ENCODE results near the gene MTF2.

MTF2 gene

DNA sequence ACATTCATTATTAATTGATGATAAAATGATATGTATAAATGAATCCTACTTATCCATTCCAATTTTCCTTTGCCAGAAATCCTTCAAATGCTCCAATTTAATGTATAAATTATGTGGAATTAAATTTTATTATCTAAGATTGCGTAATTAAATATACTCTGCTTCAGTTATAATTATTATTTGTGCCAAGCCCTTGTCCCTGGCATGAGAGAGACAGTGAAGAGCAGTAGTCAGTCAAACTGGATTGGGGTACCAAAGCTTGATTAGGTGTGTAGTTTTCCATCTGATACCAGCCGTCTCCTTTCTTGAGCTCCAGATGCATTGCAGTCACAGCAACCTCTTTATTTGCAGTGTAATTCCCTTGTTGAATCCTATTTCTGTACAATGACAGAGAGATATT, 22.4 kb upstream of the MTF2 start:
- in situ Hi-C loops (cut with HindIII; ENCODE audit: low sequenced_read_pairs): no loop called here
- TF ChIP-seq, protein P1, sequence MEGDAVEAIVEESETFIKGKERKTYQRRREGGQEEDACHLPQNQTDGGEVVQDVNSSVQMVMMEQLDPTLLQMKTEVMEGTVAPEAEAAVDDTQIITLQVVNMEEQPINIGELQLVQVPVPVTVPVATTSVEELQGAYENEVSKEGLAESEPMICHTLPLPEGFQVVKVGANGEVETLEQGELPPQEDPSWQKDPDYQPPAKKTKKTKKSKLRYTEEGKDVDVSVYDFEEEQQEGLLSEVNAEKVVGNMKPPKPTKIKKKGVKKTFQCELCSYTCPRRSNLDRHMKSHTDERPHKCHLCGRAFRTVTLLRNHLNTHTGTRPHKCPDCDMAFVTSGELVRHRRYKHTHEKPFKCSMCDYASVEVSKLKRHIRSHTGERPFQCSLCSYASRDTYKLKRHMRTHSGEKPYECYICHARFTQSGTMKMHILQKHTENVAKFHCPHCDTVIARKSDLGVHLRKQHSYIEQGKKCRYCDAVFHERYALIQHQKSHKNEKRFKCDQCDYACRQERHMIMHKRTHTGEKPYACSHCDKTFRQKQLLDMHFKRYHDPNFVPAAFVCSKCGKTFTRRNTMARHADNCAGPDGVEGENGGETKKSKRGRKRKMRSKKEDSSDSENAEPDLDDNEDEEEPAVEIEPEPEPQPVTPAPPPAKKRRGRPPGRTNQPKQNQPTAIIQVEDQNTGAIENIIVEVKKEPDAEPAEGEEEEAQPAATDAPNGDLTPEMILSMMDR (IDR thresholded peaks at IDR 0.05; ENCODE audit: low read depth, low read length): no peak
- H3K4me3 ChIP-seq (ENCODE audit: low read depth, low read length): no peak overlapping the region
- DNase-seq (ENCODE audit: low read depth, low spot score): no peak

DNA sequence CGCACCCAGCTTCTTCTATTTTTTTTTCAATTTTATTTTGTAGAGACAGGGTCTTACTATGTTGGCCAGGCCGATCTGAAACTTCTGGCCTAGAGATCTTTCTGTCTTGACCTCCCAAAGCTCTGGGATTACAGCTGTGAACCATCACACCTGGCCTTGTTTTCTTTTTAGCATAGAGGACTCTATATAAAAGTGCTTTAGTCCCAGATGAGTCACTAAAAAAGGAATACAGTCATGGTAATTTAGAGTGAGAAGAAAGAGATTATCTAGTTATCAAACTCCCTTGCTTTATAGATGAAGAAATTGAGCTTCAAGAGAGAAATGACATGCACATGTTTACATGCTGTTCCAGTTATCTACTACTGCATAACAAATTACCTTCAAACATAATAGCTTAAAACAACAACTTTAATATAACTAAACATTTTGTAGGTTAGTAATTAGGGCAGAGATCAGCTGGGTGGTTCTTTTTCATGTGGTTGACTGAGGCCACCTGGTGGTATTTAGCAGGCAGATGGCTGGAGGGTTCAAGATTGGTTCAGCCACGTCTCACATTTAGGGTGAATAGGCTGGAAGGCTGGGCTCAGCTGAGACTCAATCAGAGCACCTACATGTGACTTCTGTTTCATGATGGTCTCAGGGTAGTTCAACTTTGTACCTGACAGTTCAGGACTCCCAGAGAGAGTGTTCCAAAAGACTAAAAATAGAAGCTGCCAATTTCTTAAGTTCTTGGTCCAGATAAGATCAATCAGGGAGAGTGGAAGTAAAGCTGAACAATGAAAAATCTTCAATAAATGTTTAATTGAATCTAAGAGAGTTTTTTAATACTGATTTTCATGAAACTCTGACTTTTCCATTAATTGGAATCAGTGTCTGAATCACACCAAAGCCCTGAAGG, 16.9 kb upstream of the MTF2 start:
- in situ Hi-C loops (cut with HindIII; ENCODE audit: low sequenced_read_pairs): no loop called here
- TF ChIP-seq, protein P1 (IDR thresholded peaks at IDR 0.05; ENCODE audit: low read depth, low read length): peak; percentile 45
- H3K4me3 ChIP-seq (ENCODE audit: low read depth, low read length): no peak overlapping the region
- peak; percentile 24 for DNase-seq (ENCODE audit: low read depth, low spot score)

DNA sequence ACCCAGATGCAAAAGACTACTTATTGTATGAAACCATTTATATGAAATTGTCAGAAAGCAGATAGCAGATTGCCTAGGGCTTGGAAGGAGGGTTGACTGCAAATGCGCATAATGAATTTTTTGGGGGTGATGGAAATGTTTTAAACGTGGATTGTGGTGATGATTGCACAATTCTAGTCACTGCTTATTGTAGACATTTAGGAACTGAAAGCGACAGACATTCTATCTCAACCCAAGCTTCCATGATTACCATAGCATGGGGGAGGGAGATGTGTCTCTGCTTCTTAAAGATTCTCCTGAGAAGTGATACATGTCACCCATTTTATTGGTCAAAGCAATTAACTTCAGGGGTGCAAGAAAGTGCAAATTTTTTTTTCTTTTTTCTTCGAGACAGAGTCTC, 2.8 kb upstream of the MTF2 start:
- DNase-seq (ENCODE audit: low read depth, low spot score): no peak
- in situ Hi-C loops (cut with HindIII; ENCODE audit: low sequenced_read_pairs): no loop called here
- TF ChIP-seq, protein P1 (IDR thresholded peaks at IDR 0.05; ENCODE audit: low read depth, low read length): no peak
- H3K4me3 ChIP-seq (ENCODE audit: low read depth, low read length): no peak overlapping the region

DNA sequence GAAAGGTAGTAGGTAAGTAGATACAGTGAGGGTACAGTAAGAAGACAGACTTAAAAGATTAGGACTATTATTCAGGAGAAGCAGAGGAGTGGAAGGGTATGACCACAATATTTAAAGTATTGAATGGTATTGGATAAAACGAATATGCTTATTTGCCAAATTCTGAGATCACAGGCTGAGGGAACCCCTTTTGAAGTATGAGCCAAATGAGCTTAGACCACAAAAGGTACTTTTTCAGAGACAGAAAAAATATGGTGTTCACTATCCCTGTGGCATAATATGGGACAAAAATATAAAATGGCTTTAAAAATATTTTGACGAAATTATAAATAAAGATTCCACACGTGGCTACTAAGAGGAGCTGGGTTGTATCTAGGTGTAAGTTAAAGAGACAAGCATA, 880 bp upstream of the MTF2 start:
- DNase-seq (ENCODE audit: low read depth, low spot score): no peak
- in situ Hi-C loops (cut with HindIII; ENCODE audit: low sequenced_read_pairs): no loop called here
- TF ChIP-seq, protein P1 (IDR thresholded peaks at IDR 0.05; ENCODE audit: low read depth, low read length): no peak
- peak overlapping the region; percentile 97 for H3K4me3 ChIP-seq (ENCODE audit: low read depth, low read length)

DNA sequence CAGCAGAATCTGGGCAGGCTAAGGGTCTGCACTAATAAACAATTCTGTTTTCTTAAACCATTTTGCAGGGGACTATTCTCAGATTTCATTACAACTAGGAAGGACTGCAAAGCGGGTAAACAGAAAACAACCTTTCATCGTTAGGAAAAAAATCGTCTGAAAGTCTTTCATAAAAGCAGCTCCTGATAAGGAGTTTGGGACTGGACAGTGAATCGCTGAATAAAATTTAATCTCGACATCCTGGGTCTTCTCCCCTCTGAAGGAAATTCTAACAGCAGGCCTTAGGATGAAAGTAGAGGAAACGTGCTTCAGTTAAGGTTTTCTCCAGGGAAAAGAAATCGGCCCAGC, 471 bp upstream of the MTF2 start:
- TF ChIP-seq, protein P1 (IDR thresholded peaks at IDR 0.05; ENCODE audit: low read depth, low read length): no peak
- H3K4me3 ChIP-seq (ENCODE audit: low read depth, low read length): peak overlapping the region; percentile 97
- in situ Hi-C loops (cut with HindIII; ENCODE audit: low sequenced_read_pairs): no loop called here

DNA sequence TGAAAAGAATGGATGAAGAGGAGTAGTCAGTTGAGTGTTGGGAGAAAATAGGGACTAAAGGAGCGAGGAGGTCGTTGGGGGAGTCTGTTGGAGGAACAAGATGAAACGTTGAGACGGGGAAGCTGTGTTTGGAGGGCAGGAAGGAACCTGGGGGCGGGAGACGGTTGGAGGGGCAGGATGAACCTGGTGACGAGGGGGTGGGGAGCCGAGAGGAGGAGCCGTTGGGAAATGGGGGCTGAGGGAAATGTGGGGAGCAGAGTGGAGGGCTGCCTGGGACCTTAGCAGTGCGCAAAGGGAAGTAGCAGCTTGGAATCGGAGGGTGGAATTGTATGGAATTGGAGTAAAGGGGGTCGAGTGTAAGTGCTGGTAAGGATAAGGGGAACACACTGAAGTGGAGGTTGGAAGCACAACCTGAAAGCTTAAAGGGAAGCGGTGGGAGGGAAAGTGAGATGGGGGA, 630 bp downstream of the MTF2 start:
- H3K4me3 ChIP-seq (ENCODE audit: low read depth, low read length): peak overlapping the region; percentile 97
- TF ChIP-seq, protein P1 (IDR thresholded peaks at IDR 0.05; ENCODE audit: low read depth, low read length): no peak
- no peak for DNase-seq (ENCODE audit: low read depth, low spot score)
- in situ Hi-C loops (cut with HindIII; ENCODE audit: low sequenced_read_pairs): no loop called here

More for the DNA sequence above, 471 bp upstream of the MTF2 start:
- no peak for DNase-seq (ENCODE audit: low read depth, low spot score)

Data from astrocyte of the spinal cord (primary cell).